ENCODE results near the gene YTHDC1.

YTHDC1 gene

DNA sequence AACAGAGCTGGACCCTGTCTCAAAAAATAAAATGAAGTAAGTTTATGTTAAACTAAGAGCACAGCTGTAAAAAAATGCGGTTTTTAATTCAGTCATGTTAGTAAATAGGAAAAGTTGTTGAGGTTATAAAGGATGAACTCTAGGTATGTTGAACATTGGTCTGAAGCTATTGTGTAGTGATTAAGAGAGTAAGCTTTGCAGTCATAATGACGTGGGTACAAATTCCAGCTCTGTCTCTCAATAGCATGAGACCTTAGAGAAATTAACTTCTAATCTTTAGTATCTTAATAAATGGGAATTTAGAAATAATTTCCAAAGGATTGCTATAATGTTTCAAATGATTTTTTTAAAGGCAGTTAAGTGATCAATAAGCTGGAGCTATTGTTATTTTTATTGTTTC, 2.9 kb upstream of the YTHDC1 start:
- DNase-seq = no peak

DNA sequence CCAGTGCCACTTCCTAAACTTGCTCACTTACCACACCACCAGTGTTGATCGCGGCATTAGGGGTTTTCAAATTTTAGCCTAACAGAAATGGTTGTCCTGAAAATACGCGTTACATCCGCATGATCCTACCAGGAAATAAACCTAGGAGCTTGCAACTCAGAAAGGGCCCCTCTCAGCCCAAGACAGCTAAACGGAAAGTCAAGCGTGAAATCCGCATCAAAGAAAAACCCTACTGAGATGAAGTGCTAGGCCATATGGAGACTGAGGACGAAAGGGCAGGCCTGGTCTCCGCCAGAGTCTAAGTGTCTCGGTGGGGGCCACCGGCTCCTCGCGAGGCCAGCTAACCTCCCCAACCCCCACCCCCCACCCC, 626 bp downstream of the YTHDC1 start:
- DNase-seq = no peak

DNA sequence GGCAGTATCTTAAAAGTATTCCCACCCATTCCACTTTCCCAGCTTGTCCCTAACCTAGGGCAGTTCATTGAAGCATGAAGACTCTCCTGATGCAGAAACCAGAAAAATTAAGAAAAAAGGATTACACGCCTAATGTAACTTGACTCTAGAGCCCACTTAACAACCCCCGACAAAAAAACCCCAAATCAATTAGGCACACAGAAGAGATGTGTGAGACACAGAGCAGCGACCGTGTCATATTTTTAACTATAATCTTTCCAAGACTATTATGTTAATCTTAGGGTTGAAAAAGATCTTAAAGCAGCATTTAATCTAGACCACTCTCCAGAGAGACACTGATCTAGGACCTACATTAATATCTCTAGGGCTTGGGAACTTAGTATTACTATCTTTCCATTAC, 1.3 kb downstream of the YTHDC1 start:
- no peak for DNase-seq

DNA sequence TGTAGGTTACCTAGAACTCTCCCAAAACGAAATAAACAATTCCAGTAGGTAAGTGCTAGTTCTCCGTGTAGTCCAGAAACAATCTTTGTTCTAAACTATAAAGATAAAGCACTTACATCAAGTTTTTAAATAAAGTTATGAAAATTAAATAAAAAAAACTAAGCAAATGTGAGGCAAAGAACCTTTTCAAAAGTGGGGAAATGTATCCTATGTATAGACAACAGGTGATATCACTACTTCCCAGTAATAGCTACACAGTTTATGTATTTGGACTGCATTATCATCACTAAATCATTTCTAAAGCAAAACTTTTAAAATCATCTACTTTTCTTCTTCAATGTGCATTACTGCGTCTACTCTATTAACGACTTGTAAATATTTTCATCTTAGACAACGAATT, 2.0 kb downstream of the YTHDC1 start:
- no peak for DNase-seq

DNA sequence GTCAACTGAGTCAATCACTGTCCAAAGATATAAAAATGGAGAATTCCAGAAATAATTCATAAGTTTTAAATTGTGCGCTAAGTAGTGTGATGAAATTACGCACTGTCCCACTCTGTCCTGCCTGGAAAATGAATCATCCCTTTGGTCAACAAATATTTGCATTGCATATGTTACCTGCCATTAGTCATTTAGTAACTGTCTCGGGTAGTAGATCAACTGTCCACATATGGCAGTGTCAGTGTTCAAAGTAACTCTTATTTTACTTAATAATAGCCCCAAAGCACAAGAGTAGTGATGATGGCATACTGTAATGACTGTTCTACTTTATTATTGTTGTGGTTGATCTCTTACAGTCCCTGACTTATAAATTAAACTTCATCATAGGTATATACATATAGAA, 3.4 kb downstream of the YTHDC1 start:
- DNase-seq = no peak

DNA sequence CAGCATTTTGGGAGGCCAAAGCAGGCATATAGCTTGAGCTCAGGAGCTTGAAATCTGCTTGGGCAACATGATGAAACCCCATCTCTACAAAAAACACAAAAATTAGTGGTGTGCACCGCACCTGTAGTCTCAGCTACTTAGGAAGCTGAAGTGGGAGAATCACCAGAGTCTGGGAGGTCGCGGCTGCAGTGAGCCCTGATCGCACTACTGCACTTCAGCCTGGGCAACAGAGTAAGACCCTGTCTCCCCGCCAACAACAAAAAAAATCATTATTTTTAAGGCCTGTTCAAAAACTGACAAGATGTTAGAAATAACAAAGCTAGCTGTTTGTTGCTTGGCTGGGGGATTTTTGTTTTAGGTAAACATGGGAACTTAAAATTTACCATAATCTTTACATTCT, 5.1 kb downstream of the YTHDC1 start:
- DNase-seq = no peak

DNA sequence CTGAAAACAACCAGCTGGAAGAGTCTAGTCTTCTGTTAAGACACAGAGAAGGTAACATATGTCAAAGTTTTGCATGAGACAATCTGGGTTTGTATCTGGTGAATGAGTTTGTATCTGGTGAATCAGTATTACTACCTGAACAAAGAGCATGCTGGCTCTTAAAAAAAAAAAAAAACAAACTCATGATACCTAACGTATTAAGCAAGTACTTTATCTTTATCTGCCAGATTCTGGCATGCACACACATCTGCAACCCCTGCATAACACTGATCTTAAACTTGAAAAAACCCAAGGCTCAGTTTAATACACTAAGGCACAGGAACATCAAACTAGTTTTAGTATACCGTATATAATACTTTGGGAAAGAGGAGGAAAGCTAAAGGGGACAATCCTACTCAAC, 5.8 kb downstream of the YTHDC1 start:
- DNase-seq = no peak

DNA sequence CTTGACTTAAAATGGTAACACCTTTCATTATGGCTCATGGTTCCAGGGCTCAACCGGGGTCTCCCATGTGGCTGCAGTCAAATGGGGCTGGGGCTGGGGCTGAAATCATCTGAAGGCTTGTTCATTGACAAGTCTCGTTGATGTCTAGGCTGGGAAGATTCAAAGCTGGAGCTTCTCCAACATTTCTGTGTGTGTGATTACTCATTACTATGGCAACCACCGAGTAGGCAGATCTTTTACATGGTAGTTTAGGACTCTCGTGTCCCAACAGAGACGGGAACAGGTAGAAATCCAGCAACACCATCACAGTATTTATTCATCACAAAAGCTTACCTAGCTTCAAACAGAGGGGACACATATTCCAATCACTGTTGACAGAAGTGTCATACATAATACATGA, 7.8 kb downstream of the YTHDC1 start:
- no peak for DNase-seq

DNA sequence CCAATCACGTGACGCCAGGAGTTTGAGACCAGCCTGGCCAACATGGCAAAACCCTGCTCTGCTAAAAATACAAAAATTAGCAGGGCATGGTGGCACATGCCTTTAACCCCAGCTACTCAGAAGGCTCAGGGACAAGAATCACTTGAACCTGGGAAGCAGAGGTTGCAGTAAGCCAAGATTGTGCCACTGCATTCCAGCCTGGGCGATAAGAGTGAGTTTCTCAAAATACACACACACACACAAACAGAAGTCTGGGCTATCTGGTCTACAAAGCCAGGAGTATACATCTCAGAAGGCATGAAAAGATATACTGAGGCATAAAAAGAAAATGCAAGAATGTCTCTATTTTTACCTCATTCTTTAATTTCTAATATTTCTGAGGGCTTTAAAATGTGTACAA, 11.3 kb downstream of the YTHDC1 start:
- DNase-seq = no peak

DNA sequence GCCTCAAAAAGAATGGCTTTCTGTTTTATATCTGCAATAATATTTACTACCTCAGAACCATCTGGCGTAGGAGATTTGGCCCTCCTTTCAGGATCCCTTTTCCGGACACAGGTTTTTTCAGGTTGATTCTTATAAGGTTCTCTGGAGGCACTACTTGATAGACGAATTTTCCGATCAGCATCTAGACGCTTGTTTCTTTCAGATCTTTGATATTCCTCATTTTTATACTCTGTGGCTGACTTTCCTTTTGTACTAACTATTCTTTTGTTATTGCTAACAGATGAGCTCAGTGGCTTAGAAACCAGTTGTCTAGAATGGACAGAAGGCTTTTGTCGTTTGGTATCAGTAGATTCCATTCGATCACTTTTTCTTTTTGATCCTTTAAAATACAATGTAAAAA, 12.4 kb downstream of the YTHDC1 start:
- DNase-seq = no peak

DNA sequence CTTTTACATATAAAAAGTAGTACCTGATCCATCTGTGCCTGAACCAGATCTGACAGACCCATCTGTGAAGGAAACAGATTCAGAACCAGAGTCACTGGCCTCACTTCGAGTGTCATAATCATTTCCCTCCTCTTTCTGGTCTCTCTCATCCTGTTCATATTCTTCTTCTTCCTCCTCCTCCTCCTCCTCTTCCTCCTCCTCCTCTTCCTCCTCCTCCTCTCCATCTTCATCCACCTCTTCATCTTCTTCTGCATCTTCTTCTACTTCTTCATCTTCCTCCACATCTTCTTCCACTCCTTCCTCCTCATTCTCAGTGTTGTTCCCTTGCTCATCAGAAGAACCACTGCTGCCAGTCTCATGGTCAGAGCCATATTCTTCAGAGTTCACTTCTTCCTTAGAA, 12.9 kb downstream of the YTHDC1 start:
- DNase-seq = no peak

DNA sequence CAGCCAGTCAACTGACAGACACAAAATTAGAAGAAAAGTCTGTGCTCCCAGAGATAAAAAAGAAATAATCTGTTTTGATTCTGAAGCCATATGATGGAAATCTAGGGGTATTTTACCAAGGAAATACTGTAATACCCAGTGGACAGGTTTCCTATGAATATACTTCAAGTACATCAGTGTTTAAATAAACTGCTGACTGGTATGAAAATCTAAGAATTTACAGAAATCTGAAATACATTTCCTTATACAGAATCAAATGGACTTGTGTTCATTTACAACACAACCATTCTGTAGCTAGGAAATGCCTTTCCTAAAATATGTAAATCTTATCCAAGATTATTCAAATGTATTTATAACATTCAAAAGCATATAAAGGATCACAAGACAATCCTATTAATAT, 13.4 kb downstream of the YTHDC1 start:
- DNase-seq = no peak

DNA sequence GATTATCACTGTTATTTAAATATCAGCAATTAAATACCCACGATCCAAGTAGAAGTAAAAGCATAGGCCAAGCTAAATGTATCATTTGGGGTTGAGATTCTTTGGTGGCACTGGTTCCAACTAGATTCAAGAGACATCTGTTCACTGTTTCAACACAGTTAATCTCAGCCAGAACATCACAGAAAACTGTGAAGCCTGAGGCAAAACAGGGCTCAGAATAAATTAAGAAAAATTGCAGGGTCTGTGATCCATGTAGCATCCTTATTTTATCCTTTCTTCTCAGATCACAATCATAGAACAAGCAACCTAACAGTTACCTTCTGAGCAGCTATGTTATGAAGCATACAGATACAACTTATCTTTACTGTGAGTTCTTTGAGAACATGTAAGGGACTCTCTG, 23.7 kb downstream of the YTHDC1 start:
- DNase-seq = no peak

DNA sequence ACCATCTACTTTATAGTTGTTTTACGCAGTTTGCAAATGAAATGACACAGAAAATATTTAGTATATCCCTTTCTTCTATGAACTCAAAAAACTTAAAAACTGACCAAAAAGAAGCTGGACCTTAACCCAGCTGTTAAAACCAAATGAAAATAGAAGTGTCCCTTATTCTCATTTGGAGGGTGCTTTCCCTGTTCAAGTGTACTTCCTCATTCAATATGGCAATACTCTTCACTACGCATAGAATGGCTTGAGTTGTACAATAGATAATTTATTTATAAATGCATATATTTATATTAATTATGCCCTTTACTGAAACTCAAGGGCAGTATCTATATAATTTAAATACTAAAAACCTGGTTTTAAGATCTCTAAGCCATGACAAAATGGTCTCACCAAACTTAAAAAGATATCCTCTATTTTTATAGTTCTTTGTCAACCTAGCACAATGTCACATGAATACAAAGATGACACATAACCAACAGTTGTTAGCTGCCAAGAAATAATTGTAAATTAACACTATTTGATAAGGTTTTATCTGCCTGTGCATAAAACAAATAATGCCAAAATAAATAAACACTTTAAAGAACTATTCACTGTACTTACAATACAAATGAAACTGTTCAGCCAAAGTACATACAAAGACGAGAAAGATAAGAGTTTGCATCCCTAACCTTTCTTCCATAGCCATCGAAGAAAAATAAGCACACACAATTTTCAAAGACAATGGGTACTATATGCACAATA, 25.2 kb downstream of the YTHDC1 start:
- DNase-seq = no peak

DNA sequence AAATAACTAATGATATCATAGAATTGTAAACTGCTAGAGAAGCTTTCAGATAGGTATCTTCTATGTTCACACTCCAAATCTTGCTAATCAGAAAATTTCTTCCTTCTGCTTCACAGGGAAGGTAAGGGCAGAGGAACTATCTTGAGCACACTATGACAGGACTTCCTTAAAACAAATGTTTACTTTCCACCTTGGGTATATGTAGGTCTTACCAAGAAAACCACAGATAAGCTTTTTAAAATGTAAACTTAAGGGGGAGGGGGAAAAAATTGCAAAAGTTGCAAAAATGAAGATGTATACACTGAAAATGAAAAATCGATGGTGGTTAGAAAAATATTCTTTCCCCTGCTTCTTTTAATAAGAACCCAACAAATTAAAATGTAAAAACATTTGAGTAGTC, 30.9 kb downstream of the YTHDC1 start:
- no peak for DNase-seq

DNA sequence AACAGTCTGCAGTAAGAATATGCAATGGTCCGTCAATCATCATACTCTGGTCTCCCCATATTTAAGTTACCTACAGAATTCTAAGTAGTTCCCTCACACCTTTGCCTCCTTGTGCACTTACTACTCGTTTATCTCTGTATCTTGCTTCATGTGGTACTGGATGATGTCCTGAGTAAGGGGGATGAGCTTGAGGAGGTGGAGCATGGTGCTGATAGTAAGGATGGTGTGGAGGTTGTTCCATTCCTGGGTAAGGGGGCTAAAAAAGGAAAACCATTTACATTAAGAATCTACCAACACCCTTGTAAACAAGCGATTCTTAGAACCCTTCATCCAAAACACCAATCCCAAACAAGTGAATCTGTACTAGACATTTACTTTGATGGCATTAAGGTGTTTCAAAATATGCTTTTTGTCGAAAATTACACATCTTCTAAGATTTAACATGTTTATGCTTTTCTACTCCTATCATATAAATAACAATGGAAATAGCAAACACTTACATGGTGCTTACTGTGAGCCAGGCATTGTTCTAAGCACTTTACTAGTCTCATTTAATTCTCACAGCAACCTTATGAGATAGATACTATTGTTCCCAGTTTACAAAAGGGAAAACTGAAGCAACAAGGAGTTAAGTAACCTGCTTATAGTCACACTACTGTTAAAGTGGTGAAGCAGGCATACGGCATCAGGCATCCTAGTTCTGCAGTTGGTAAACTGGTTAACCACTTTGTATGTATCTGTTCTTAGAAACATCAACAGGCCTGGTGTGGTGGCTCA, 33.5 kb downstream of the YTHDC1 start:
- no peak for DNase-seq

DNA sequence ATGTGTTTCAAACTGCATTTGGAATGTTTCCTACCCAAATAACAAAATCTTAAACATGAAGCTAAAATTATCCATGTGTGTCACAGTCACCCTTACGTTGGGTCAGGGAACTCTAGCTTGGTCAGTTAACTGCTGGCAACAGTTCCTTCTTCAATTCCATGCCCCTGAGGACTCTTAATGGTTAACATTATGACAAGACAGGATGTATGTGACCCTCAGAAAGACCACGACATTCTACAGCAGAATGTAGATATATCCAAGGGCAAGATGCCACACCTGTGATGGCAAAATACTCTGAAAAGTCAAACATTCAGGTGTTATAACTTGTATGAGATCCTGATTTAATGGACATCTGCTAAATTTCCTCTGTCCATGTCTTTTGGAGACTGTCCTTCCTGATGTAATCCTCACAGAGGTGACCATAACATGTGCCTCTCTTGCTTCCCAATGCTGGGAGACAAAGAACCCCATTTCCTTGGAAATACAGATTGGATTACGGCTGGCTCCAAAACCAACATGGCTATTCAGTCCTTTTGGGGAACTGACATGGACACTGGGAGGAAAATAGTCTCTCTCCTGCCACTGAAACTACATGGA, 39.1 kb downstream of the YTHDC1 start:
- DNase-seq = no peak

DNA sequence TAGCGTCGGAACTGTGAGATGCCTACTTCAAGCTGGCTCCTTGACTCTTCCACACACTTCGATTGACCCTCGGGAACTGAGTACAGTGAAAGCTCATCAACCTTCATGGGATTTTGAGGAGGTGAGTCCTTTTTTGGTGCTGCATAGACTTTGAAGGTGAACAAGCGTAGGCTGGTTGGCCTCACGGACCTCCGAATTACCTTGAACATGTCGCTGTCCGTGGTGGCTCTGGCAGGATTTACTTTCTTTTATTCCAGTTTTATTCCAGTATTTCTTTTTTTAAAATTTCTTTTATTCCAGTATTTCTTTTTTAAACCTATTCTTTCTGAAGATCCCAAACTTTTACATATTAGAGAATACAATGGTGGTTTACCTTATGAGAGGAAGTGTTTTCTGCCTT, 45.2 kb downstream of the YTHDC1 start:
- DNase-seq = no peak

DNA sequence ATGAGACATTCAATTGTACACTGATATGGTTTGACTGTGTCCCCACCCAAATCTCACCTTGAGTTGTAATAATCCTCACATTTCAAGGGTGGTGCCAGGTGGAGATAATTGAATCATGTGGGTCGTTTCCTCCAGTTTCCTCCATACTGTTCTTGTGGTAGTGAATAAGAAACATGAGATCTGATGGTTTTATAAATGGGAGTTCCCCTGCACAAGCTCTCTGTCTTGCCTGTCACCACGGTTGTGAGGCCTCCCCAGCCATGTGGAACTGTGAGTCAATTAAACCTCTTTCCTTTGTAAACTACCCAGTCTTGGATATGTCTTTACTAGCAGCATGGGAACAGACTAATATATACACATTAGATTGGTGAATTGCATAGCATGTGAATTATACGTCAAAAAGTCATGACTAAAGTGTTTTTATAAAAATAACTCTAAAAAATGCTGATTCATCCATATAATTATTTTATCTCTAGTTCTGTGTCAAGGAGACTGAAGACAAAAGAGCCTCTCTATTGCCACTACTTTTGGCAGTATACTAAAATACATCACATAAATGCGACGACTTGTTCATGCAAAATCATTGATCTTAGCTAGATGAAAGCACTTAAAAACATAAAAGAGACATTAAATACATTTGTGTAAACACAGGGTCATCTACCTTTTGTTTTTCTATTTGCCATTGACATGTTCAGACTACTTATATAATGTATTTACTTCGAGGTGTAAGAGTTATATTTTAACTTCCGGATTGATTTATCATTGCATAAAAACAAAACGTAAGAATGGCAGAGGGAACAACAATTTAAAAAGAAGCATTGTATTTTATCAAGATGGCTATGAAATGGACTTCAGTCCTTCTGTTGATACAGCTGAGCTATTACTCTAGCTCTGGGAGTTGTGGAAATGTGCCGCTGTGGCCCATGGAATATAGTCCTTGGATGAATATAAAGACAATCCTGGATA, 50.1 kb downstream of the YTHDC1 start:
- no peak for DNase-seq

DNA sequence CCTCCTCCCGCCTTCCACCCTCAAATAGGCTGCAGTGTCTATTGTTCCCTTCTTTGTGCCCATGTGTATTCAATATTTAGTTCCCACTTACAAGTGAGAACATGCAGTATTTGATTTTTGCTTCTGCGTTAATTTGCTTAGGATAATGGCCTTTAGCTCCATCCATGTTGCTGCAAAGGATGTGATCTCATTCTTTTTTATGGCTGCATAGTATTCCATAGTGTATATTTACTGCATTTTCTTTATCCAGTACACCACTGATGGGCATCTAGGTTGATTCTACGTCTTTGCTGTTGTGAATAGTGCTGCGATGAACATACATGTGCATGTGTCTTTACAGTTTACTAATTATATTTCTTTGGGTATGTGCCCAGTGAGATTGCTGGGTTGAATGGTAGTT, 52.8 kb downstream of the YTHDC1 start:
- no peak for DNase-seq

DNA sequence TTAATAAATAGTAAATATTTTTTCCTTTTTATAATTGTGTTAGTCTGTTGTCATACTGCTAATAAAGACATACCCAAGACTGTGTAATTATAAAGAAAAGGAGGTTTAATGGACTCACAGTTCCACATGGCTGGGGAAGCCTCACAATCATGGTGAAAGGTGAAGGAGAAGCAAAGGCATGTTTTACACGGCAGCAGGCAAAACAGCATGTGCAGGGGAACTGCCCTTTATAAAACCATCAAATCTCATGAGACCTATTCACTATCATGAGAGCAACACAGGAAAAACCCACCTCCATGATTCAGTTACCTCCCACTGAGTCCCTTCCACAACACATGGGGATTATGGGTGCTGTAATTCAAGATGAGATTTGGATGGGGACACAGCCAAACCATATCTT, 58.6 kb downstream of the YTHDC1 start:
- no peak for DNase-seq

DNA sequence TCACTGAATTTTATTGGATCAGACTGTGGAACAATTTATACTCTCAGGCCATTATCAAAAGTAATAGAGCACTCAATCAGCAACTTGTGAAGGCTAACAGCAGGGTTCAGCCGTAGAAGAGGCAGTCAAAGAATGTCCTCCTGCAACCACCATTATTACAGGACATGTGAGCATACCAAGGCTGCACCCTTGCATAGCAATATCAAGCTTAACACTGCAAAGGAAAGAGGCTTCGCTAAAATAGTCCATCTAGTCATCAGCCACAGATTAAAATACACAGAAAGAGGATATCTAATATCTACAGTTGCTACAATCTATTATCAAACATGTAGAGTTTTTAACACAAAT, 61.5 kb downstream of the YTHDC1 start:
- no peak for DNase-seq

DNA sequence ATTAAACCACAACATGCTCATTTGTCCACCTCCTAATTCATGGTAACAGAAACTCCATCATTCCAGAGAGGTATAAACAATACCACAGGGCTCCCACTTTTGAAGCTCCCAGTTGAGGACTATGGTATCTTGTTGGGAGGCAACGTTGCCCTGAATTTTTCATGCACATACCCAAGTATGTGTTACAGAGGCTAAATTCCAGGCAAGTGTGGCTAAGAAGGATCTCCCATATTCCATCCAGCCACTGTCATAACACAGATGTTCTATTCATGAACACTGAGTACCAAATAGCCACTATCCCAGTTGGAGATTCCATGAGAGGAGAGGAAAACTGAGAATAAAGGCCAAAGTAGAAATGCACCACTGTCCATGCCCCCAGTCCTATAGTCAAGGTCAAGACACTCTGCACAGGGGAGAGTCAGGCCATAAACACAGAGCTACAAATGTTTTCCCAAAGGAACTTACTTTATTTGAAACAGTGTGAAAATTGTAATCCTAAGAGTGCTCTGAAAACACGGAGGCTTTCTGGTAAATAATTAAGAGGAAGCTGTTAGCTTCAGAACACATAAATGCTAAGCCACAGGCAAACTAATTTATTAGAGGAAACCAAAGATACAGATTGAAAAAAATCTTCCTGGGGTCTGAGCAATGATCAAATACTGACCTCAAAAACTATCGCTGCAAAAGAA, 62.0 kb downstream of the YTHDC1 start:
- no peak for DNase-seq
